GM18519 (cell line): ENCODE data around the gene TRIP6.
"Not testable (repeated sequence)": the region's sequence is repeated elsewhere in the genome, so short reads cannot be mapped to it uniquely, and the experiment has no call there.

Source experiments
- ATAC-seq: cut with Tn5 transposase; IDR thresholded peaks from one replicate; pipeline ENCODE4 v1.9.1; 2021; ENCODE audit warnings: mild to moderate bottlenecking, moderate library complexity; ENCODE audit not compliant: unreplicated experiment, low FRiP score

TRIP6 gene

DNA sequence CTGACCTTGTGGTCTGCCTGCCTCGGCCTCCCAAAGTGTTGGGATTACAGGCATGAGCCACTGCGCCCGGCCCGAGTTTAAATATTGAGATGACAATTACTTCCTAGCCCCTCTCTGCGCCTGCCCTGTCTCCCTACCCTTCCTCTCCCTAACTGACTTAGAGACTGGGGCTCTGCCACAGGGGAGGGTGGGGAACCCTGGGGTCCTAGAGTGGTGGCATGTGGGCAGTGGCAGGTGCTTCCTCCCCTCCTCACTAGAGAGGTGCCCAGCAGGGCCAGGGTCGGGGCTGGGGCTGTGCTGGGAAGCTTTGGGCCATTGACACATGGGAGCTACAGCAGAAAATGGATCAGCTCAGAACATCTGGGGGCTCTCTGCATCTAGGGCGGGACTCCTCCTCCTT, 35.5 kb downstream of the TRIP6 start:
- ATAC-seq: no peak

DNA sequence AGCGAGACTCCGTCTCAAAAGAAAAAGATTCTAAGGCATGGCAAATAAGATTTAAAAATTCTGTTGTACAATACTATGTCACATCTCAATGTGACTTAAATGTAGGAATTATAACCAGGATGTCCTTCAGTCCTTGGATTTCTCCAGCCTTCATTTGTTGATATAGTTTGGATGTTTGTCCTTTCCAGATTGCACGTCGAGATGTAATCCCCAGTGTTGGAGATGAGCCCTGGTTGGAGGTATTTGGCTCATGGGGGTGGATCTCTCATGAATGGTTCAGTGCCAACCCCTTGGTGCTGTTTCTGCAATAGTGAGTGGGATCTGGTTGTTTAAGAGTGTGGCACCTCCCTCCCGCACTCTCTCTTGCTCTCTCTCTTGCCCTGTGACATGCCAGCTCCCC, 41.3 kb downstream of the TRIP6 start:
- ATAC-seq: no peak

DNA sequence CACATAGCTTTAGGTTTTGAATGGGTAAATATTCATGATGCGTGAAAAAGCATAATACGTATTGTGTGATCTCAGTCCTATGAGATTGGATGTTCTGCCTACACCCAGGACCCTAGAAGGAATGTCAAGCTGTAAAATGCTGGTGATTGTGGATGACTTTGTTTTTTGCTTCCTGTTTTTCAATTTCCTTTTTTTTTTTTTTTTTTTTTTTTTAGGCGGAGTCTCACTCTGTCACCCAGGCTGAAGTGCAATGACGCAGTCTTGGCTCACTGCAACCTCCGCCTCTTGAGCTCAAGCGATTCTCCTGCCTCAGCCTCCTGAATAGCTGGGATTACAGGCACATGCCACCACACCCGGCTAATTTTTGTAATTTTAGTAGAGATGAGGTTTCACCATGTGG, 43.3 kb downstream of the TRIP6 start:
- not testable (repeated sequence) for ATAC-seq

DNA sequence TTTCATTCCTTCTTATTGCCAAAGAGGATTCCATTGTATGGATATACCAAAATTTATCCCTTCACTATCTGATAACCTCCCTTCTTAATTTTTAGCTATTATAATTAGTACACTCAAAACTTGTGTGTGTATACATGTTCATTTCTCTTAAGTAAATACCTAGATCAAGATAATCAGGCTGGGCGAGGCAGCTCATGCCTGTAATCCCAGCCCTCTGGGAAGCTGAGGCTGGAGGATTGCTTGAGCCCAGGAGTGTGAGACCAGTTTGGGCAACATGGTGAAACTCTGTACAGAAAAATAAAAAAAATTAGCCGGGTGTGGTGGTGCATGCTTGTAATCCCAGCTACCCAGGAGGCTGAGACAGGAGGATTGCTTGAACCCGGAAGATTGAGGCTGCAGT, 44.3 kb downstream of the TRIP6 start:
- no peak for ATAC-seq

DNA sequence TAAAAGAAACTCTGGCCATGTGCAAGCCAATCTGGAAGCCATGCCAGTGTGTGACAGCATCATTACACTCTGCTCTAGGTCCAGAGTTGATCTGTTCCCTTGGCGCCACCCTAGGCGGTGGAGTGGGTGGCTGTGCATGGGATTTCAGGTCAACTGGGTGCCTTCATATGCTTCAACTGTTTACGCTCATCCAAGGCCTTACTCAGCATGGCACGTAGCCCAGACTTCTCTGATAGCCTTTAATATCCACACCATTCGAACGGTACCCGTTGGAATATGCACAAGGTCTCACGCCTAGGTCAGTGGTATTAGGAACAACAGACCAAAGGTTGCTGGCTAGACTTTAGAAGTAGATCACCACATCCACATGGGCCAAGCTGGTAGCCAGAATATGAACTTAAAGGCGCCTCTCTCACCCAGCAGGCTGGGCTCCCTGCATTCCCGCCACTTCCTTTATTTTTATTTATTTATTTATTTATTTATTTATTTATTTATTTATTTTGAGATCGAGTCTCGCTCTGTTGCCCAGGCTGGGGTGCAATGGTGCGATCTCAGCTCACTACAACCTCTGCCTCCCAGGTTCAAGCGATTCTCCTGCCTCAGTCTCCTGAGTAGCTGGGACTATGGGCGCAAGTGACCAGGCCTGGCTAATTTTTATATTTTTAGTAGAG, 47.2 kb downstream of the TRIP6 start:
- no peak for ATAC-seq

DNA sequence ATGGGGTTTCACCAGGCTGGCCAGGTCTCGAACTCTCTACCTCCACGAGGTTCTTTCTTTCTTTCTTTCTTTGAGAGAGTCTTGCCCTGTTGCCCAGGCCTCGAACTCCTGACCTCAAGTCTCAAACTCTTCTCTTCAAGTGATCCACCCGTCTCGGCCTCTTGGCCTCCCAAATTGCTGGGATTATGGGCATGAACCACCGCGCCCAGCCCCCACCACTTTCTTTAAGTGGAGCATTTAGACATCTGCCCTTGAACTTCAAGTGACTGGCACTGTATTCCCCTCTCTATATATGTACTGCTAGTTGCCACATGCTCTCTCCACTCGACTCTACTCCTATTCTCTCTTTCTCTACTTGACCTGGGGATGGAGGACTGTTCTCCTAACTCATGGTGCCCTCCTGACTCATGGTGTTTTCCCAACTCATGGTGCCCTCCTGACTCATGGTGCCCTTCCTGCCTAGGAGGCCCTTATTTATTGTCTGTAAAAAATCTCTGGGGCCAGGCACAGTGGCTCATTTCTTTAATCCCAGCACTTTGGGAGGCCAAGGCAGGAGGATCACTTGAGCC, 47.8 kb downstream of the TRIP6 start:
- no peak for ATAC-seq

DNA sequence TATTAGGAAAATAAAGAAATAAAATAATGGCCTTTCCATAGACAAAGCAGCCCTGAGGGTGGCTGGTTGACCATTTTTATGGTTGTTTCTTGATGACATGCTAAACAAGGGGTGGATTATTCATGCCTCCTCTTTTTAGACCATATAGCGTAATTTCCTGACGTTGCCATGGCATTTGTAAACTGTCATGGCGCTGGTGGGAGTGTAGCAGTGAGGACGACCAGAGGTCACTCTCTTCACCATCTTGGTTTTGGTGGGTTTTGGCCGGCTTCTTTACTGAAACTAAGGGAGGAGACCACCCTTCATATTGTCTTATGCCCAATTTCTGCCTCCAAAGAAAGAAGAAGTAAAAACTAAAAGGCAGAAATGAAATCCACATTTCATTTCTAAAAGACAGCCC, 52.1 kb downstream of the TRIP6 start:
- ATAC-seq: not testable (repeated sequence)

DNA sequence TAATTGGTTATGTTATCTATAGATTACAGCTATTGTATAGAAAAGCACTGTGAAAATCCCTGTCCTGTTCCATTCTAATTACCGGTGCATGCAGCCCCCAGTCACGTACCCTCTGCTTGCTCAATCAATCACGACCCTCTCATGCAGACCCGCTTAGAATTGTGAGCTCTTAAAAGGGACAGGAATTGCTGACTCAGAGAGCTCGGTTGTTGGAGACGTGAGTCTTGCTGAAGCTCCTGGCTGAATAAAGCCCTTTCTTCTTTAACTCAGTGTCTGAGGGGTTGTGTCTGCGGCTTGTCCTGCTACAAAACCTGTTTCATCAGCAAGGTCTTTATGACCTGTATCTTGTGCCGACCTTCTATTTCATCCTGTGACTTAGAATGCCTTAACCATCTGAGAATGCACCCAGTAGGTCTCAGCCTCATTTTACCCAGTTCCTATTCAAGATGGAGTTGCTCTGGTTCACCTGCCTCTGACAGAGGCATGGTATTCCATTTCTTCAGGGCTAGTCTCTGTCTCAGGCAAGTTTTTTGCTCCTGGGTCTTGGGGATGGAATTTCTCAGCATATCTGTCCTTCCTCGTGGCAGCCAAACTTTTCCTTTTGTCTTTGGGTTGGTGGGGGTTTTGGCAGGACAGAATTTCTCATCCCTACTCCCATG, 52.7 kb downstream of the TRIP6 start:
- ATAC-seq: not testable (repeated sequence)

DNA sequence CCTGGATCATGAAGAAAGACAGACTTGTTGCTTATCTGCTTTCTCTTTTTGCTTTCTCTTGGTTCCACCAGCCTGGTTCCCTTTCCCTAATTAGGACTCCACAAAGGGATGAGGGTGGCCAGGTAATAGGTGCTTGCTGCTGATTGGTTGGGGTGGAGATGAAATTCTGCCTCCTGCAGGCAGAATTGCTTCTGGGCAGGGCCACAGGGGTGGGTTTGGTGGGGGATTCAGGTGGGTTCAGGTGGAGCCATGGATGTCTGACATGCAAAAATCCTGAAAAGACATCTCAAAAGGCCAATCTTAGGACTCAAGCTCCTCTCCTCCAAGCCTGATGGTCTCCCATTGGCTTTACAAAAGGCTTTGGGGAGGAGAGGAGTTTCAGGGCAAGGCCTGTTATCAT, 53.9 kb downstream of the TRIP6 start:
- no peak for ATAC-seq
